HEK293 (cell line): Measurements from ENCODE around the gene TMEM141.

Source experiments
- CTCF ChIA-PET: fragments of 350-600 bp; formaldehyde crosslinking; extraction: SDS; loops from one replicate; lab custom pipeline; 2021; ENCODE audit warnings: antibody characterized with exemption; lab: Yijun Ruan, JAX
- POLR2A ChIA-PET: fragments of 300-600 bp; formaldehyde crosslinking; extraction: SDS; loops from one replicate; lab custom pipeline; 2020; ENCODE audit warnings: antibody characterized with exemption, inconsistent platforms; lab: Yijun Ruan, JAX
- H3K27ac ChIP-seq: fragments of 200-500 bp; sonication (Bioruptor generic); 2 replicates; pipeline ENCODE4 v1.5.1; 2014; ENCODE audit warnings: low read depth, low read length, control low read depth, inconsistent platforms; ENCODE audit errors: extremely low read depth
- H3K36me3 ChIP-seq, 2 experiments: fragments of 200-500 bp in 1 of 2; sonication (Bioruptor generic) in 1 of 2; 1 replicate in 1 of 2; 2 replicates in 1 of 2; pipeline ENCODE4 v1.5.1; 2014 to 2017; ENCODE audit warnings: inconsistent platforms in 2 of 2, low read length in 2 of 2; ENCODE audit not compliant: control insufficient read depth in 2 of 2, insufficient read depth in 1 of 2
- H3K4me1 ChIP-seq: fragments of 200-500 bp; sonication (Bioruptor generic); 2 replicates; pipeline ENCODE4 v1.5.1; 2014; ENCODE audit warnings: mild to moderate bottlenecking, low read length, inconsistent platforms; ENCODE audit not compliant: control insufficient read depth, insufficient read depth
- H3K4me3 ChIP-seq: 2 replicates; pipeline ENCODE4 v1.5.1; 2011; ENCODE audit warnings: low read depth, mild to moderate bottlenecking, control low read depth, low read length, moderate library complexity
- H3K9me3 ChIP-seq: fragments of 200-500 bp; sonication (Bioruptor generic); 2 replicates; pipeline ENCODE4 v1.5.1; 2014; ENCODE audit warnings: low read depth, low read length, inconsistent platforms; ENCODE audit not compliant: control insufficient read depth, insufficient read depth
- BCL11B ChIP-seq: fragments of 450-650 bp; formaldehyde crosslinking; IDR thresholded peaks from 2 replicates; pipeline ENCODE4 v1.5.1; 2016; ENCODE audit warnings: low read depth, missing biosample characterization, missing genetic modification characterization
- EGR2 ChIP-seq: fragments of 450-650 bp; formaldehyde crosslinking; IDR thresholded peaks from 2 replicates; pipeline ENCODE4 v1.5.1; 2016; ENCODE audit warnings: low read depth, missing biosample characterization, missing genetic modification characterization
- GLI2 ChIP-seq: fragments of 450-650 bp; formaldehyde crosslinking; IDR thresholded peaks from 2 replicates; pipeline ENCODE4; 2017; ENCODE audit warnings: missing biosample characterization, missing genetic modification characterization, low read depth, borderline replicate concordance
- PATZ1 ChIP-seq: fragments of 450-650 bp; formaldehyde crosslinking; IDR thresholded peaks from 2 replicates; pipeline ENCODE4 v1.5.1; 2016; ENCODE audit warnings: missing biosample characterization, missing genetic modification characterization
- SP7 ChIP-seq: fragments of 450-650 bp; formaldehyde crosslinking; IDR thresholded peaks from 2 replicates; pipeline ENCODE4 v1.5.1; 2016; ENCODE audit warnings: missing biosample characterization, missing genetic modification characterization
- ZNF148 ChIP-seq: fragments of 450-650 bp; formaldehyde crosslinking; IDR thresholded peaks from 2 replicates; pipeline ENCODE4 v1.5.0; 2017; ENCODE audit warnings: missing biosample characterization, missing genetic modification characterization, borderline replicate concordance
- ZNF362 ChIP-seq: fragments of 450-650 bp; formaldehyde crosslinking; IDR thresholded peaks from 2 replicates; pipeline ENCODE4 v1.5.1; 2016; ENCODE audit warnings: missing biosample characterization, missing genetic modification characterization
- ZNF521 ChIP-seq: fragments of 450-650 bp; formaldehyde crosslinking; IDR thresholded peaks from 2 replicates; pipeline ENCODE4 v1.5.1; 2017; ENCODE audit warnings: missing biosample characterization, mild to moderate bottlenecking, missing genetic modification characterization
- ZNF654 ChIP-seq: fragments of 450-650 bp; formaldehyde crosslinking; IDR thresholded peaks from 2 replicates; pipeline ENCODE4 v1.5.1; 2016; ENCODE audit warnings: low read depth, missing biosample characterization, missing genetic modification characterization
- TF ChIP-seq, protein P1 (sequence below): fragments of 450-650 bp; formaldehyde crosslinking; optimal IDR thresholded peaks from 2 replicates; pipeline ENCODE3; 2016; ENCODE audit warnings: missing biosample characterization, mild to moderate bottlenecking, missing genetic modification characterization

TMEM141 gene

GRCh38 chr9:136831002-136831719, 40.0 kb downstream of the TMEM141 start:
- POLR2A ChIA-PET, result no interaction called here
- H3K36me3 ChIP-seq, result peaks cover 0 to 78% of the 10 kb centered on the region in 2 experiments; a peak in 1 of 3 replicates

DNA sequence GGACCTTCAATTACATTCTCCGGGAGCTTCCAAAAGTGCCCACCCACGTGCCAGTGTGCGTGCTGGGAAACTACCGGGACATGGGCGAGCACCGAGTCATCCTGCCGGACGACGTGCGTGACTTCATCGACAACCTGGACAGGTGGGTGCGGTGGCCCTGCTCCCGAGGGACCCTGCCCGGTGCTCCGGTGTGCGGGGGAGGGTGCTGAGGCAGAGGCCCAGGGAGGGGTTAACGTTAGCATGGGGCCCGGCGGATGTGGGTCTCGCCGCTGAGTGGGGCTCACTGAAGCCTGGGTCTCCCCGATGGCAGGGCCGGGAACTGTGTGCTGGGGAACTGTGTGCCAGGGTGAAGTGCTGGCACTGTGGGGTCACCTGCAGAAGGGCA, 40.6 kb downstream of the TMEM141 start:
- H3K27ac ChIP-seq, result no peak overlapping the region
- CTCF ChIA-PET, result interaction anchor here (1.6 to 1.7 kb wide), 2 partner anchors 9 to 11 kb away, joined by 3 to 11 read pairs; partner anchors contain the start of gene AJM1
- TF ChIP-seq BCL11B (tag by site-specific recombination), result no peak
- TF ChIP-seq, all 188 proteins: peak for 0
- no peak overlapping the region for H3K4me3 ChIP-seq
- POLR2A ChIA-PET, result no interaction called here
- no peaks in the 10 kb centered on the region for H3K4me1 ChIP-seq
- peaks cover 0 to 77% of the 10 kb centered on the region in 2 experiments; a peak in 2 of 3 replicates for H3K36me3 ChIP-seq
- H3K9me3 ChIP-seq, result no peaks in the 10 kb centered on the region

More at GRCh38 chr9:136831002-136831719, 40.0 kb downstream of the TMEM141 start:
- Histone ChIP-seq H3K9me3 (no peaks in the 10 kb centered on the region), H3K4me1 (no peaks in the 10 kb centered on the region), H3K27ac (no peak overlapping the region), H3K4me3 (no peak overlapping the region)
- CTCF ChIA-PET, result interaction anchor here (1.6 to 1.7 kb wide), 2 partner anchors 9 to 11 kb away, joined by 3 to 11 read pairs; partner anchors contain the start of gene AJM1
- TF ChIP-seq, protein P1, sequence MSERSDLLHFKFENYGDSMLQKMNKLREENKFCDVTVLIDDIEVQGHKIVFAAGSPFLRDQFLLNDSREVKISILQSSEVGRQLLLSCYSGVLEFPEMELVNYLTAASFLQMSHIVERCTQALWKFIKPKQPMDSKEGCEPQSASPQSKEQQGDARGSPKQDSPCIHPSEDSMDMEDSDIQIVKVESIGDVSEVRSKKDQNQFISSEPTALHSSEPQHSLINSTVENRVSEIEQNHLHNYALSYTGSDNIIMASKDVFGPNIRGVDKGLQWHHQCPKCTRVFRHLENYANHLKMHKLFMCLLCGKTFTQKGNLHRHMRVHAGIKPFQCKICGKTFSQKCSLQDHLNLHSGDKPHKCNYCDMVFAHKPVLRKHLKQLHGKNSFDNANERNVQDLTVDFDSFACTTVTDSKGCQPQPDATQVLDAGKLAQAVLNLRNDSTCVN (tag by site-specific recombination), result peak; percentile 8
- TF ChIP-seq ZNF148 (tag by site-specific recombination) (no peak), ZNF521 (no peak), EGR2 (no peak), ZNF362 (tag by site-specific recombination) (no peak)

DNA sequence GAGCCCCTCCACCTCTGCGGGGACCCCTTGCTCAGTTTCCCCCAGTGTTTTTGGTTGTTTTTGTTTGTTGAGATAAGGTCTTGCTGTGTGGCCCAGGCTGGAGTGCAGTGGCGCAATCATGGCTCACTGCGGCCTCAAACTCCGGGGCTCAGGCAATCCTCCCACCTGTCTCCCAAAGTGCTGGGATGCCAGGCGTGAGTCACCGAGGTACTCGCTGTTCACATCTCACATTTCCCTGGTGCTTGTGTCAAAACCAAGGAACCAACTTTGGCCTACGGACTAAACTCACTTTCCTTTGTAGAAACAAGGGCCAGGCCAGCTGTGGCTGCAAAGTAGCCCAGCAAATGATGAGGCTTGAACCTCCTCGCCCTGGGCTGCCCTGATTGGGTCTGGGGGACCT, 41.4 kb downstream of the TMEM141 start:
- ChIA-PET CTCF (interaction anchor here (0.6 to 1.7 kb wide), 4 partner anchors 10 to 94 kb away, joined by 3 to 11 read pairs (median 4); partner anchors contain the start of gene AJM1), POLR2A (no interaction called here)
- Histone ChIP-seq H3K4me1 (no peaks in the 10 kb centered on the region), H3K27ac (no peak overlapping the region), H3K4me3 (no peak overlapping the region), H3K9me3 (no peaks in the 10 kb centered on the region), H3K36me3 (peaks cover 0 to 68% of the 10 kb centered on the region in 2 experiments; a peak in 2 of 3 replicates)
- TF ChIP-seq GLI2 (tag by site-specific recombination) (no peak), ZNF654 (tag by site-specific recombination) (no peak), PATZ1 (no peak), SP7 (tag by site-specific recombination) (no peak)
